GM21367 (cell line): ENCODE measurements around the gene C12orf42.

Experiments
- ATAC-seq: cut with Tn5 transposase; IDR thresholded peaks from one replicate; pipeline ENCODE4 v1.9.1; 2021; ENCODE audit not compliant: unreplicated experiment

C12orf42 gene

GRCh38 chr12:103273645-103274044 lies 222.1 kb downstream of the C12orf42 start:
- ATAC-seq = no peak

DNA sequence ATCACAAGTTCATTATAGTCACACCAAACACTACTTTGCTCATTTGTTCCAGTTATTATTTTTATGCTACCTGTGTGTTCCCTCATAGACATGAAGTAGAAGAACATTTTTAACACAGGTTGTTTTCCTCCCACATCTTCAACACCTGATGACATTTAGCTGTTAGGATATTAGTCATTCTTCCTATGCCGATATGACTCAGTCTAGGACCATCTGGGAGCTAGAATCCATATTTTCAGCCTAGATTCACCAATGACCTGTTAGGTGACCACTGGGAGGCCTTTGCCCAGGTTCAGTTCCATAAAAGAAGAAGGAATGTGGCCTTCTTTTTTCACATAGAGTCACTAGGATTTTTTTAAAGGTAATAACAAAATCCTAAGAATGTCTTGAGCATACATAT lies 222.8 kb downstream of the C12orf42 start:
- no peak for ATAC-seq

- ATAC-seq = no peak
Measured at GRCh38 chr12:103269946-103270345, 225.8 kb downstream of the C12orf42 start.

DNA sequence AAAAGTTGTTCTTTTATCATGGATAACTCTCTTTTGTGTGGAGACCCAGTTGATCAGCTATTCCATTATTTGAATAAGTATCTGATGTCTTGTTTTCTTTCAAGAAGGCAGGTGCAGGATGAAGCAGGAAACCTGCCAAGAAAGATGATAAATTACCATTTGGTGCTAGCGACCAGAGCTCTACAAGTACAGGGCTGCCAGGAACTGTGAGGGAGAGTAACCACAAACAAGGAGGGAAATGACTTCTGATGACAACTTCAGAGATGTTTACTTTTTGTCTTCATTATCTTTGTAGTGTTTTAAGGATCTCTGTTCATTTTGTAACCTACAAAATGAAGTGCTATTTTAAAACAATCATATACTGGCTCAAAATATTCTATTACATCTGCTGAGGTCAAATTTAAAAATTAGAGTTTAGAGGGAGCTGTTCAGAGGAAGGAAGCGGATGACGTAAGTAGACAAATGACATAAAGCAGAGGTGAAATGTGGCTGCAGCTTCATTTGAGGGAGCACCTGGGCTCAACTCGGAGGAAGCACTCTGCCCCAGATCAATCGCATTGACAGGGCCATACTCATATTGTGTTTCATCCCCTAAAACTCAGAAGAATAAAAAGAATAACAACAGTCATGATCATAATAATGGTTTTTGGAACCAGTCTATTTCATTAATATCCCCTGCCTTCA lies 226.8 kb downstream of the C12orf42 start:
- no peak for ATAC-seq

- no peak for ATAC-seq
Measured at GRCh38 chr12:103257763-103258162, 238.0 kb downstream of the C12orf42 start.
